ENCODE results near the gene COL6A5. TPM values are rescaled to one million over a fixed set of nuclear protein-coding genes. Genes with fewer than 3 reads are reported as not detected.

COL6A5 gene
- total RNA-seq, 1 experiment from 2014 or later: 0.04 TPM

- Histone ChIP-seq H3K23me2 (ENCODE audit: insufficient read length, low read depth, low read length, poor library complexity, severe bottlenecking) (no peaks in the 10 kb centered on the region), H3K9ac (ENCODE audit: extremely low read depth, insufficient read length, low read length) (no peak overlapping the region), H3K4me2 (ENCODE audit: insufficient read depth, insufficient read length, low read length) (no peak overlapping the region), H3K23ac (ENCODE audit: insufficient read length, low read depth, low read length) (no peak overlapping the region), H3T11ph (ENCODE audit: low read length) (no peak overlapping the region), H4K20me1 (ENCODE audit: control insufficient read depth, insufficient read depth, insufficient read length) (no peaks in the 10 kb centered on the region), H4K5ac (ENCODE audit: insufficient read length, low read depth, low read length) (no peak overlapping the region), H2BK20ac (ENCODE audit: low read depth, low read length, poor library complexity, severe bottlenecking) (no peak overlapping the region), H3K79me1 (ENCODE audit: insufficient read depth, low read depth, low read length, poor library complexity, severe bottlenecking) (no peaks in the 10 kb centered on the region), H3K4ac (ENCODE audit: low read depth, low read length) (no peak overlapping the region), H2BK5ac (ENCODE audit: insufficient read length, low read length) (no peak overlapping the region), H3K9me3 (ENCODE audit: control insufficient read depth, low read depth, low read length) (no peaks in the 10 kb centered on the region), H4K8ac (replicated peaks; ENCODE audit: insufficient read length, low read depth, low read length) (no peak overlapping the region), H4K91ac (ENCODE audit: insufficient read length, low read depth, low read length) (no peak overlapping the region), H2BK12ac (ENCODE audit: insufficient read length, low read depth, low read length) (no peak overlapping the region), H3K18ac (ENCODE audit: insufficient read length, low read depth, low read length) (no peak overlapping the region), H3K4me1 (ENCODE audit: insufficient read depth, low read length) (no peaks in the 10 kb centered on the region), H3K79me2 (ENCODE audit: insufficient read depth, low read length) (no peaks in the 10 kb centered on the region), H2BK120ac (ENCODE audit: low read depth, low read length, poor library complexity, severe bottlenecking) (no peak overlapping the region), H3K27me3 (ENCODE audit: insufficient read depth, low read length) (no peaks in the 10 kb centered on the region), H3K56ac (ENCODE audit: insufficient read length, low read depth, low read length) (no peak overlapping the region), H3K14ac (ENCODE audit: insufficient read depth, low read length) (no peak overlapping the region), H2AFZ (ENCODE audit: low read length) (no peak overlapping the region), H2BK15ac (ENCODE audit: low read depth, low read length) (no peak overlapping the region), H2AK5ac (ENCODE audit: insufficient read length, low read length) (no peak overlapping the region), H3K27ac (ENCODE audit: insufficient read length, low read depth, low read length) (no peak overlapping the region)
- no peaks in the 10 kb centered on the region for H3K9me3 Mint-ChIP-seq
- H3K27ac Mint-ChIP-seq: no peak overlapping the region; a peak in 2 of 7 replicates
- H3K27me3 Mint-ChIP-seq (ENCODE audit: low read depth): no peaks in the 10 kb centered on the region; the same call in 1 of the 2 replicates
- WGBS (ENCODE audit: extremely low coverage, insufficient read length, low lambda C conversion rate): no CpG with 5 or more reads among the region's 2 CpGs
- H3K4me1 Mint-ChIP-seq: peaks cover 9 to 13% of the 10 kb centered on the region in 2 experiments
- no peaks in the 10 kb centered on the region for H3K36me3 Mint-ChIP-seq (ENCODE audit: insufficient read depth in 1 of 3, low read depth in 3 of 3)
- no peak overlapping the region for H3K4me3 Mint-ChIP-seq
- no peak for DNase-seq
- TF ChIP-seq, protein P1, sequence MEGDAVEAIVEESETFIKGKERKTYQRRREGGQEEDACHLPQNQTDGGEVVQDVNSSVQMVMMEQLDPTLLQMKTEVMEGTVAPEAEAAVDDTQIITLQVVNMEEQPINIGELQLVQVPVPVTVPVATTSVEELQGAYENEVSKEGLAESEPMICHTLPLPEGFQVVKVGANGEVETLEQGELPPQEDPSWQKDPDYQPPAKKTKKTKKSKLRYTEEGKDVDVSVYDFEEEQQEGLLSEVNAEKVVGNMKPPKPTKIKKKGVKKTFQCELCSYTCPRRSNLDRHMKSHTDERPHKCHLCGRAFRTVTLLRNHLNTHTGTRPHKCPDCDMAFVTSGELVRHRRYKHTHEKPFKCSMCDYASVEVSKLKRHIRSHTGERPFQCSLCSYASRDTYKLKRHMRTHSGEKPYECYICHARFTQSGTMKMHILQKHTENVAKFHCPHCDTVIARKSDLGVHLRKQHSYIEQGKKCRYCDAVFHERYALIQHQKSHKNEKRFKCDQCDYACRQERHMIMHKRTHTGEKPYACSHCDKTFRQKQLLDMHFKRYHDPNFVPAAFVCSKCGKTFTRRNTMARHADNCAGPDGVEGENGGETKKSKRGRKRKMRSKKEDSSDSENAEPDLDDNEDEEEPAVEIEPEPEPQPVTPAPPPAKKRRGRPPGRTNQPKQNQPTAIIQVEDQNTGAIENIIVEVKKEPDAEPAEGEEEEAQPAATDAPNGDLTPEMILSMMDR (conservative IDR thresholded peaks at IDR 0.05): no peak
Observed at GRCh38 chr3:130392266-130392665, 46.8 kb downstream of the COL6A5 start.
